ENCODE results near the gene RAB9A.
"Not testable (repeated sequence)": the region's sequence is repeated elsewhere in the genome, so short reads cannot be mapped to it uniquely, and the experiment has no call there.

Gene RAB9A

DNA sequence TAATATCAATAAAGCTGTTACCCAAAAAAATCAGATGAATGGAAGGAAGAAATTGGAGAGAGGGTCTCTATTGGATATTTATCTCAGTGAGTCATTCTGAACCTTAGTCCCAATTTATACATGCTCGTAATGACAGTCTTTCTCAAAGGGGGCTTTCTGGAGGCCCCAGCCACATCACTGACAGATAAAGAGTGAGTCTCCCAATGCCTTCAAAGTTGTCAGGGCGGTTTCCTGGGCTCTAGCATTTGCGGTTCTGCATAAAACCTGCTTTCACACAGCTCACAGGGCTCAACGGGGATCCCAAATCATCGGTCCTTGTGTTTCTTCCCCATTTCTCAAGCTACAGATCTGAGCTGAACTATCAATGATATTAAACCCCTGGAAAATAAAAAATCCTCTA is 18.7 kb upstream of the RAB9A start:
- no peak for DNase-seq

DNA sequence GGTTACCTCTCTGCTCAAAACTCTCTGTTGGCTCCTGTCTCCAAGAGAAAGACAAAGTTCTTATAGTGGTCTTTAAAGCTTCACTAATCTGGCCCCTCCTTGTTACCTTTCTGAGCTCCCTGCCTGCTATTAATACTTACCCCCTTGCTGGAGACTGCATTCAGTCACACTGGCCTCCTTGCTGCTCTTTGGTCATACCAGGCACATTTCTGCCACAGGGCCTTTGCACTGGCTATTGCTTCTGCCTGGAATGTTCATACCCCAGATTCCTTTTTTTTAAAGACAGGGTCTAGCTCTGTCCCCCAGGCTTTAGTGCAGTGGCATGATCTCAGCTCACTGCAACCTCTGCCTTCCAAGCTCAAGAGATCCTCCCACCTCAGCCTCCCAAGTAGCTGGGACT is 15.9 kb upstream of the RAB9A start:
- DNase-seq: no peak

DNA sequence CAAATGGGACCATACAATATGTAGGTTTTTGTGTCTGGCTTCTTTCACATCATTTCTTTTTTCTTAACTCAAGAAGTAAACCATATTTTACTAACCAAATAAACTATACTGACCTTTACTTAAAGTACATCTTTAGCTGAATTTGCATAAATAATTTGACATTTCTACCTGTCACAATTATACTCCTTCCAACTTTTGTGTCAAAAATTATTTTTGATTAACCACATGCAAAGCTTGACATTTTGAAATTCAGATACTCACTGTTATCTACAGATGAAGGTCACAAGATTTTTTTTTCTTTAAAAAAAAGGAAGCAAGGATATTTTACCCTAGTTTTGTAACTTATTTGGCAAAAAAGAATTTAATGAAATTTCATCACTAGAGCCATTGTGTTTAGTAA is 12.0 kb upstream of the RAB9A start:
- DNase-seq: no peak

DNA sequence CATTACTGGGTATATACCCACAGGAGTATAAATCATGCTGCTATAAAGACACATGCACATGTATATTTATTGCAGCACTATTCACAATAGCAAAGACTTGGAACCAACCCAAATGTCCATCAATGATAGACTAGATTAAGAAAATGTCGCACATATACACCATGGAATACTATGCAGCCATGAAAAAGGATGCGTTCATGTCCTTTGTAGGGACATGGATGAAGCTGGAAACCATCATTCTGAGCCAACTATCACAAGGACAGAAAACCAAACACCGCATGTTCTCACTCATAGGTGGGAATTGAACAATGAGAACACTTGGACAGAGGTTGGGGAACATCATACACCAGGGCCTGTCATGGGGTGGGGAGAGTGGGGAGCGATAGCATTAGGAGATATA is 9.2 kb upstream of the RAB9A start:
- DNase-seq: not testable (repeated sequence)

DNA sequence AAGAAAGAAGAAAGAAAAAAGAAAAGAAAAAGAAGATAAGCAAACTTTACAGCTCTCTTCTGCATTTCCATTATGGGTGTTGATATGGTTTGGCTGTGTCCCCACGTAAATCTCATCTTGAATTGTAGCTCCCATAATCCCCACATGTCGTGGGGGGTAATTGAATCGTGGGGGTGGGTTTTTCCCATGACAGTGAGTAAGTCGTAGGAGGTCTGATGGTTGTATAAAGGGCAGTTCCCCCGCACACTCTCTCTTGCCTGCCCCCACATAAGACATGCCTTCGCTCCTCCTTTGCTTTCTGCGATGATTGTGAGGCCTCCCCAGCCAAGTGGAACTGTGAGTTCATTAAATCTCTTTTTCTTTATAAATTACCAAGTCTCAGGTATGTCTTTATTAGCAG is 7.3 kb upstream of the RAB9A start:
- DNase-seq: no peak

DNA sequence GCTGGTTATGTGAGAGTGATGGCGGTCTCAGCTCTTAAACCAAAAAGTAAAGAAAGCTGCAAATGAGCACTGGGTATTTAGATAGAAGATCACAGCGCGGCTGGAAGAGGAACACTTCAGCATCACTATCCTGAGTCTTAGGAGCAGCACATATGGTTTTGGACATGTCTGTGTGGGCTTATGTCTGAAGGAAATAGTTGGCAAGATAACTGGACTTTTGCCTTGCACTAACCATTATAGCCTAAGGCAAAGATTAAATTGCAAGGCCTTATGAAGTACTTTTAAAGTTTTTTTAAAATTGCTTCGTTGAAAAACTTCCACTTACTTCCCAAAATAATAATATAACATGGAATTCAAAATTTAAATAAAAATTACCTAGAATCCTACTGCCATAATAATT is 4.6 kb upstream of the RAB9A start:
- DNase-seq: no peak

DNA sequence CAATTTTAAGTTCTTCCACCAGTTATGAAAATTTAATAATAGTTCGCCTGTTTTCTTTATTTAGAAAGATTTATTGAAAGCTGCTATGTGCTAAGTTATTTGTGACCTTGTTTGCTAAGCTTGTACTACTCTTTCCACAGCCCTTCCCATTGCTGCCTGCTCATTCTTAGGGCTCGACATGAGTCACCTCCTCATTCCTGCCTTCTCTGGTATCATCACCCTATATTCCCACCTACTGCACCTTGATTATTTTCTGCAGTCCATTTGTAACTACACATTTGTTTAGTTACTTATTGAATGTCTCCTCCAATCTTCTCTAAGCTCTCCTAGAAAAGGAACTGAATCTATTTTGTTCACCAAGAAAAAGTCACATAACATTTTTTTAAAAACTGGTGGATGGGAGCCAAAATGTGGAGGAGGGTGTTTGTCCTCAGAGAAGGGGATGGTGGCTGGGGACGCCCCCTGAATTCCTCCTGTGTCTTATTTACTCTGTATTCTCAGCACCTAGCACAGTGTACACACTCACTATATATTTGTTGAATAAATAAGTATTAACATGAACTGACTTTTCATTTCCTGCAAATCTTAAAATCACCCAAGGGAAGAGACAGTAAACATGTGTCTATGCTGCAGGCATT is 3.7 kb upstream of the RAB9A start:
- DNase-seq: no peak

DNA sequence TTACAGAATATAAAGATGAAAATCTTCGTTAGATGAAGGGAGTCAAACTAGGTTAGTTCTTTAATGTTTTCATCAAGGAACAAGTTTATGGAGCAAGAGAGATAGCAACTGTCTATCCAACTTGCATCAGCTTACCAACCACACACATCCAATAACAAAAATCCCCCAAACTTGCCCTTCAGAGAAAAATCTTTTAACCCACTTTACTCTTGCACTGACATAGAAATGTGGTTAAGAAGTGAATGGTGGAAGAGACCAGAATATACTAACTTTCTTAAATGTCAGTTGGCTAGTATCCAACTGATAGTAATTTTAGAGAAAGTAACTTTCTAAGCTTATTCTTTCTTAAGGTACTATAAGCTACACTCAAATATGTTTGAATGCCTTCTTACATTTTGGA is 1.7 kb upstream of the RAB9A start:
- no peak for DNase-seq

DNA sequence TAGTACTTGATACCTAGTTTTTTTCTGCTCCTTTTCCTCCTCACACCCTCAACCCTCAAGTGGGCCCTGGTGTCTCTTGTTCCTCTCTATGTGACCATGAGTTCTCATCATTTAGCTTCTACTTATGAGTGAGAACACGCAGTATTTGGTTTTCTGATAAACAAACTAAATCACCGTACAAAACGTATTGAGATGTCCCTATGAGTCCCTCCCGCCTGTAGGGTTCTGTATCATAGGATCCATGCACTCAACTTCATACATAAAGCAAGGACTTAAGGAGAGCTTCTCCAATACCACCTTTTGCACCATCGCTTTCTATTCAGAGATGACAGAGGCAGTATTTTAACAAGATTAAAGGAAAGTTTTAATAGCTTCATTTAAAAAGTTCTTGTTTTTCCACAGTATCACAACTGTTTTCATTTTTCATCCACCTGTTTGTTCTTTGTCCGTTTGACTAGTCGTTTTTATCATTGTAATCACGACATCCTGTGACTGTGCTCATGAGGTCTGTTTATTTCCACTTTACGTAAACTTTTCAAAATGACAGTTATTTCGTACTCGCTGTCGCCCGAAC is 457 bp upstream of the RAB9A start:
- DNase-seq: no peak

DNA sequence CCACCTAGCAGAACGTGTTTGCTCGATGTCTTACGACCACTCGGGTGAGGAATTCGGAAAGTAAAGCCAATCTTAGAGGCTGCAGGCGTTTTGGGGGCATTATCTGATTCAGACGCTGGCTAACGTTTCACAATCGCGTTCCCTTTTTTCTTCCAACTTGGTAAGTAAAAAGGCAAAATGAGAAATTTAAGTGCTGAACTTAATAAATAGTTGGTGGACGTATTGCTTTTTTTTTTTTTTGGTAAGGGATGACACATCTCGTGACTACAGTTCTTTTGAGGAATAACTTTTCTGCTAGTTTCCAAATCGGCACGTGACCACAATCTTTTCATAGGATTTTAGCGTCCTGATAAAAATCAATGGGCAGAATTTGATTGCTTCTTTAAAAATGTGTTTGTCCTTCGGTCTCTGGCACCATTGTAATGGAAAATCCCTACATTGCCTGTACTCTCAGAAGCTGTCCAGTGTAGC is 848 bp downstream of the RAB9A start:
- no peak for DNase-seq

DNA sequence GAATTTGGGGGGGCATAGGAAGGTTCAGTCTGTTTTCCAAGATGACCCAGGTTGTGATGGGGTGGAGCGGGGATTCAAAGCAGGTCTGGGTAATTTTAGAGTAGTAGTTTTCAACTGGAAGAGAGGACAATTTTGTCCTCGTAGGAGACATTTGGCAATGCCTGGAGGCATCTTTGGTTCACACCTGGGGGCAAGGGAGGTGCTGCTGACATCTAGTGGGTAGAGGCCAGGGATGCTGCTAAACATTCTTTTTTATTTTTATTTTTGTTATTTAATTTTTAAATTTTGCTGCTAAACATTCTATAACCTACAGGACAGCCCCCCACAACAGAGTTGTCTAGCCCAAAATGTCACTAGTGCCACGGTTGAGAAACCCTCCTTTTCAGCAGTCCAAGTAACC is 1.9 kb downstream of the RAB9A start:
- DNase-seq: no peak

DNA sequence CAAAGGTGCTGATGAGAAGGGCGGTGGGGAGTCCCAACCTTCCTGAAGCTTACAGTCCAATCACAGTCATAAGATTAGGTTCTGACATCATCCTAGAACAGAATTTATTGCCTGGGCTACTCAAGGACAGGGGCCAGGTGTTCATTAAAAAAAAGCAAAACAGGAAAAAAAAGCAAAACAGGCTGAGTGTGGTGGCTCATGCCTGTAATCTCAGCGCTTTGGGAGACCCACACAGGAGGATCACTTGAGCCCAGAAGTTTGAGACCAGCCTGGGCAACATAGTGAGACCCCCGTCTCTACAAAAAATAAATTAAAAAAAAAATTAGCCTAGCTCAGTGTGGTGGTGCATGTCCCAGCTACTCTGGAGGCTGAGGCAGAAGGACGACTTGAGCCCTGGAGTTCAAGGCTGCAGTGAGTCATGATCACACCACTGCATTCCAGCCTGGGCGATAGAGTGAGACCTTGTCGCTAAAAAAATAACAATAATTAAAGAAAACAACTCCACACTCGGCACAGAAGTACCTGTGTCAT is 3.0 kb downstream of the RAB9A start:
- no peak for DNase-seq

DNA sequence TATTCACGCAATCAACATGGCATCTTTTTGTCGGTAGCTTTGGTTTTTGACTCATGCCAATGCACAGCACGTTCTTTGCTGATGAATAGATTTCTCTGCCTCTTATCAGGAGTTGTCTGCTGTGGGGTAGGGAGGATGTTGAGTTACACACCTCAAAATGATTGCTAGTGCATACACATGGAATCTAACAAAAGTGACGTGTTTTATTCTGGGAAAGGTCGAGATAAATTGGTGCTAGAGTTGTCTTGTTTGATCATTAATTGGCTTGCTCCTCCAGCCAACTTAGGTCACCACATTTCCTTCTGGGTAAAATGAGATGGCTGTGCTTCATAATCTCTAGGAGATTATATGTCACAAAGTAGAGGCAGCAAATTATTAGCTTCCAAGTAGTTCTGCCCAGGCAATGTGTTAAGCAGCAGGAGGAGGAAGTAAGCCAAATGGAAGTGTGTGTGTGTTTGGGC is 3.9 kb downstream of the RAB9A start:
- no peak for DNase-seq

DNA sequence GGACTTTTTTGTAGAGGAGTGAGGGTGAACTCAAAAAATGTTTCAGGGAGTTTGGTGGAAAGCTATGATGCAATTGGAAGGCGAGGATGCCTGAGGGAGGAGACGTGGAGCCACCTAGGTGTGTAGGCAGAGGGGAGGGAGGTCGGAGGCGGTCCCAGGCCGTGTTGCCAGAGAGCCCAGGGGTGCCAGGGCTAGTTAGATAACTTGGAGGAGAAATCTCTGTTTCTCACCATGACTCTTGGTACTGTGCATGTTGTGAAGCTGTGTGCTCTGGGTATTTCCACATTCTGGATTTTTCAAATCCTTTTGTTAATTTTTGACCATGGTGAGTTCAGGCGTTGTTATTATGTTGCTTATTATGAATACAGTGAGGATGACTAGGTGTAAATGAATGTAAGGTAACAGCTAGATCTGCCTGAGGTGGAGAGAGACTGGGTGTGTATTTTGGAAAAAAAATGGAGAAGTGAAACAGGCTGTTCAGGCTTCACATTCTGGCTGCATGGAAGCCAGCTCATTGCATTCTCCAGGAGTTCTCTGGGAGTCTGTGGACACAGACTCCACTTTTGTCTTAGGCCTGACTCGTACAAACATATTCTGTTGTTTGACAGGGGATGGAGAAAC is 4.5 kb downstream of the RAB9A start:
- DNase-seq: no peak

DNA sequence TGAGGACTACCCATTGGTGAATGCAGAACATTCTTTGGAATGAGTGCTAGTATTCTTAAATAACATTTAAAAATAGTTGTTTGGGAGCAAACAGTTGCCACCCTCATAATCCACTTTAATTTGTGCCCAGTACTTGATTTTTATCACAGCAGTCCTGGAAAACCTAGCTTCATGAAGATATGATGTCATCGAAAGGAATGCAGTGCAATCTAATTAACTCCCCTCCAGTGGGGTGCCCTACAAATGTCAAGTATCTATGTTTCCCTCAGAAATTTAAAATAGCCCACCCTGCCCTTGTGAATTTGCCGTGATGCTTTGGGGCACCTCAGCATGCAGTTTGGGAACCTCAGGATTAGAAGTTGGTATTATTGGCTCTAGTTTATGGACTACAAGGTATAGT is 5.4 kb downstream of the RAB9A start:
- DNase-seq: no peak

DNA sequence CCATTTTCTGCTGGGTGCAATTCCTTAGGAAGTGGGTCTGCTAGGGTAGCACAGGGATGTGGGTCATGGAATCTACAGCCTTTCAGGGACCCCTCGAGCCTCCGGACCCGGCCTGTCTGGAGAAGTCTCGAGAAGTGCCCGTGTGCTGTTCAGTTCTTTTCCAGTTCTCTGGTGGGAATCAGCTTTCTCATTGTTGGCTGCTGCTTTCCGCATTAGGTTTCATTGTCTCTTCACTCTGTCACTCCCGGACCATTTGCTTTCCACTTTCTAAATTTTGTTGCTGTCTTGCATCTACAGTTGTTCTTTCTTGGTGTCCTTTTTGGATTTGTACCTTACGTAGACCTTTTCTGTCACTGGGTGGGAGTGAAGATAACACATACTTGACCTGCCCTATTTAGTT is 6.1 kb downstream of the RAB9A start:
- DNase-seq: no peak

DNA sequence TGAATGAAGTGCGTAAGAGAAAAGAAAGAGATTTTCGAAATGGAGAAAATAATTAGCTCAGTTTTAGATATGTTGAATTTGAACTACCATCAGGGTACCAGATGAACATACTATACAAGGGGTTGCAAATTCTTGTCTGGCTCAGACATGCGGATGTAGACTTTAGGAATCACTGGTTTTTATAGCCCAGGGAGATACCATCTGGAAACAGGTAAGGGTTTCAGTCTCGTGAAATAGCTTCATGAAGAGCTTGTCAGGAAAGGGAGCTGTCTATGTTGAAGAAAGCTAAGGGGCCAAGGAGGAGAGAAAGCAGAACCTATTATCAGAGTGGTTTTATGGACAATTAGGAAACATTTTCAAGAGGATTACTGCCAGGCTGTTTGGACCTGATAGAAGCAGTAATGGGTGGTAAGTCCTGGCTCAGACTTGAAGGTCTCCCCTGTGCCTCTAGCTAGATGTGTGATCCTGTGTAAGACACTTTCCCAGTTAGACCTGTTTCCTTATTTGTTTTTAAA is 6.7 kb downstream of the RAB9A start:
- DNase-seq: no peak

DNA sequence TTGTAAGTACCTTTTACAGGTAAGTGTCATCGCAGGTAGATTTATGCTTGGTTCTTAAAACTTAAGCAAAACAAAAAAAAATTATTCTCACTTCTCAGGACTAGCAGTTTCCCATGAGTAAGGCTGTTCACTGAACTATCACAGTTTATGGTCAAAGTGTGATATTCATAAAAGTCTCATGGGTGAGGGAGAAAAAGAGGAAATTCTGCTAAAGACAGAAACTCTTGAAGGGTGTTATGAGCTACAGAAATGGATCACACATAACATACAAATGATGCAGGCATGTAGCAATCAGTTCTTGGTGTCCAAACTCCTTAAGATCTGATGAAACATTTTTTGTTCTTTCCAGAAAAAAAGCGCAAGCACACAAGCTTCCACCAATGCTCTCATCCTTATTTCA is 8.5 kb downstream of the RAB9A start:
- DNase-seq: no peak

DNA sequence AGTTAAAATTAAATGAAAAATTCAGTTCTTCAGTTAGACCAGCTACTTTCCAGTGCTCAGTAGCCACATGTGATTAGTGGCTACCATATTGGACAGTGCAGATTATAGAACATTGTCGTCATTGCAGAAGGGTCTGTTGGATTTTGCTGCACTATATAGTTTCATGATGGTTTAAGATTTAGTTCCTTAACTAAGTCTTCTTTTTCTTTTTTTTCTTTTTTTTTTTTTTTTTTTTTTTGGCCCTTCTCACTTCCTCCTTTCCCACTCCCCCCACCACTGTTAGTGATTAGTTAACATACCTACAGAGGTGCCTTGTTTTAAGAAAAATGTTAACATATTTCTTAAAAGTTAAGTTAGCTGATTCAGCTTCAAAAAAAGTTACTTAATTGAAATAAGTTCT is 9.0 kb downstream of the RAB9A start:
- no peak for DNase-seq

DNA sequence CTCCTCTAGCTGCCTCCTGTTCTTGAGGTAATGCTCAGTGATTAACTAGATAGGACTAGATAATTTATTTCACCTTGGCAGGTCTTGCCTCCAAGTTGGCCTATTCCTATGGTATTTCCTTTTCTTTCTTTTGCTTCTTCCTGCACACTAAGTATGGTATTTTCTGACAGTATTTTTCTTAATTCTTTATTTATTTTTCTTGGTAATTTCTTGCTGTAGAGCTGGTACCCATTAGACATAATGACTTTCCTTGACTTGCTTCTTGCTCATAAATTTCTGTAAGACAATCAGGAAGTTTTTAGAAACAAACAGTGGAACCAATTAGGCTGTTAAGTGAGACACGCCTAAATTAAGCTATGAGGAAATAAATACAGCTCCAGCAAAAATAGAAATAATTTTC is 9.5 kb downstream of the RAB9A start:
- no peak for DNase-seq

DNA sequence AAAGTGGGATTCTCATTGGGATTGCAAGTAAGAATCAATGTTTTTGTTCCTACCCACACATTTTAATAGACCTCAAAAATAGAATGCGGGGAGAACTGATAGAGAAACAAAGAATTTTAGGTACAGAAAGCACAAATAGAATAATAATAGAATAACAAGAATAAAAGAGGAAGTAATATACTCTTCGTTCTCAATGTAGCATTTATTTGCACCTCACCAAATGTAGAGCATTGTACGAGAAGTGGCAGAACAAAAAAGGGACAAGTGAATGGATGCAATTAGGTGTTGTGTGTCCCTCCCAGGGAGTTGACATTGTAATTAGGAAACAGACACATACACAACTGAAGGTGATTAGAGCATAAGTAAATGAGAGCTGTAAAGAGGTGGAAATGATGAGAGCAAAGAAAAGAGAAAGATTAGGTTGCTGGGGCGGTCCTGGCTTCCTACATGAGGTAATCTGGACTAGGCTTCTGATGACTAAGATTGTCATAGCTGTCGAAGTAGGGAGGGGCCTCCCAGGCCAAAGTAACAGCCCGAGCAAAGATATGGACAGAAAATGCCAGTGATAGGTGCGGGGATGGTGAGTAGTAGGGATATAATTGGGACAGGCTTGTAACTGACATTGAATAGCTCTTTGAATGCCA is 10.4 kb downstream of the RAB9A start:
- no peak for DNase-seq

DNA sequence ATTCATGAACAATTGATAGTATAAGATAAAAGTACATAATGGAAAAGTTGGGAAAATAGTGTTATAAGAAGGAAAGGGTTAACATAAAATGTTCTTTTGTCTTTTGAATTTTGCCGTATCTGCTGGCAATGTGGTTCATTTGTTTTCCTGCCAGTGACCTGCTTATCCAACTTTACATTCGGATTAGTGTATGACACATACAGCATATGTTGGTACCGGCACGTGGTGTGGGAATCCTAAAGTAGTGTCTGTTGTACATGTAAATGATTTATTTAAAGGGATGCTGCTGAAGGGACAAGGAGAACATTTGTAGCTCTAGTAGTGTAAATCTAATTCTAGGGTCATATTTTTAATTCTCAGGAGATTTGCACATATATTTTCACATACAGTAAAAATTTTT is 11.5 kb downstream of the RAB9A start:
- DNase-seq: no peak

DNA sequence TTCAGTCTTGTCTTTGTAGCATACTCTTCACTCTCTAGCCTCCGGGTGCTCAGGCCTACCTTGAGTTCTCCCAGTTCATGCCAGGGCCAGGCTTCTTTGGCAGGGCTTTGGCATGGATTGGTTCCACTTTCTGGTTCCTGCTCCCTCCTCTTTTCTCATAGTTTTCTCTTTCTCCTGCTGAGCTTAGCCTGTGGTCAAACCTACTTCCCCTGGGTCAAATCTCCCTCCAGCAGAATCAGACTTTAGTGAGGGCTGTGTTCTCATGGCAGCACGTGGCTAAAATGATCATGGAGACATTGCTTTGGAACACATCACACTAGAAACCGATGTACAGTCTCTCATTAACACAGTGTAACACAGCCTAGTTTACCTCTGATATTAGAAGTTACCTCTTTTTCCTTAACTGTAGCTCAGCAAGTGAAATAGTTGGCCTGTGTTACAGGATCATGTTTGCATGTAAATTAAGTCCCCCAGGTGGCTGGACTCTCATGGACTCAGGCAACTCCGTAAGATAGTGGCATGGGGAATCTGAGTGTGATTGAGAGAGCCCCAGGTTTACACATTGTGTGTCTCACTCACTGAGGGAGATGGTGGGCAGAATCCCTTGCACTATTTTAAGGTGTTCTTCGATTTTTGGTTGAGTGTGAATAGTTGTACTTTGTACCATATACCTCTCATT is 13.3 kb downstream of the RAB9A start:
- DNase-seq: no peak
